Neural crest cell (in vitro differentiated cells): ENCODE results near the gene TAOK1. TPM values are rescaled to one million over a fixed set of nuclear protein-coding genes. Genes with fewer than 3 reads are reported as not detected.

ENCODE experiments used
- DNase-seq: peaks from one replicate; pipeline ENCODE4 v3.0.0; 2021; ENCODE audit warnings: low read depth, mixed read lengths, low spot score
- H3K27ac Mint-ChIP-seq: one replicate; pipeline ENCODE4 v1.8.0; 2021; ENCODE audit warnings: mild to moderate bottlenecking, mixed read lengths; ENCODE audit not compliant: unreplicated experiment
- H3K27me3 Mint-ChIP-seq: 2 replicates; pipeline ENCODE4 v1.8.0; 2021; ENCODE audit warnings: low read depth, mild to moderate bottlenecking, mixed read lengths
- H3K36me3 Mint-ChIP-seq: 2 replicates; pipeline ENCODE4 v1.8.0; 2021; ENCODE audit warnings: low read depth, mild to moderate bottlenecking, mixed read lengths
- H3K4me1 Mint-ChIP-seq: 2 replicates; pipeline ENCODE4 v1.8.0; 2021; ENCODE audit warnings: mixed read lengths
- H3K4me3 Mint-ChIP-seq: one replicate; pipeline ENCODE4 v1.8.0; 2021; ENCODE audit warnings: mild to moderate bottlenecking, mixed read lengths
- H3K9me3 Mint-ChIP-seq: 2 replicates; pipeline ENCODE4 v1.8.0; 2021; ENCODE audit warnings: mixed read lengths
- total RNA-seq: library from RNA; stranded (reverse); gene quantifications from 2 replicates; pipeline ENCODE4 v1.2.1, GENCODE V29; 2021
- TF ChIP-seq, protein P1 (sequence below): fragments of 200-600 bp; sonication (generic); conservative IDR thresholded peaks from 2 replicates; pipeline ENCODE4 v1.5.0; 2021; ENCODE audit warnings: antibody characterized with exemption, mild to moderate bottlenecking

The TAOK1 gene
- total RNA-seq, 1 donor from 2014 or later, result 81.9 TPM

GRCh38 chr17:29569245-29569950, 179.2 kb downstream of the TAOK1 start:
- H3K27me3 Mint-ChIP-seq, result peaks cover 35% of the 10 kb centered on the region
- DNase-seq, result no peak
- H3K27ac Mint-ChIP-seq, result no peak overlapping the region
- H3K36me3 Mint-ChIP-seq, result no peaks in the 10 kb centered on the region
- TF ChIP-seq, protein P1, sequence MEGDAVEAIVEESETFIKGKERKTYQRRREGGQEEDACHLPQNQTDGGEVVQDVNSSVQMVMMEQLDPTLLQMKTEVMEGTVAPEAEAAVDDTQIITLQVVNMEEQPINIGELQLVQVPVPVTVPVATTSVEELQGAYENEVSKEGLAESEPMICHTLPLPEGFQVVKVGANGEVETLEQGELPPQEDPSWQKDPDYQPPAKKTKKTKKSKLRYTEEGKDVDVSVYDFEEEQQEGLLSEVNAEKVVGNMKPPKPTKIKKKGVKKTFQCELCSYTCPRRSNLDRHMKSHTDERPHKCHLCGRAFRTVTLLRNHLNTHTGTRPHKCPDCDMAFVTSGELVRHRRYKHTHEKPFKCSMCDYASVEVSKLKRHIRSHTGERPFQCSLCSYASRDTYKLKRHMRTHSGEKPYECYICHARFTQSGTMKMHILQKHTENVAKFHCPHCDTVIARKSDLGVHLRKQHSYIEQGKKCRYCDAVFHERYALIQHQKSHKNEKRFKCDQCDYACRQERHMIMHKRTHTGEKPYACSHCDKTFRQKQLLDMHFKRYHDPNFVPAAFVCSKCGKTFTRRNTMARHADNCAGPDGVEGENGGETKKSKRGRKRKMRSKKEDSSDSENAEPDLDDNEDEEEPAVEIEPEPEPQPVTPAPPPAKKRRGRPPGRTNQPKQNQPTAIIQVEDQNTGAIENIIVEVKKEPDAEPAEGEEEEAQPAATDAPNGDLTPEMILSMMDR, result no peak
- no peaks in the 10 kb centered on the region for H3K9me3 Mint-ChIP-seq
- H3K4me3 Mint-ChIP-seq, result peak overlapping the region; percentile 93
- peaks cover 30% of the 10 kb centered on the region for H3K4me1 Mint-ChIP-seq

DNA sequence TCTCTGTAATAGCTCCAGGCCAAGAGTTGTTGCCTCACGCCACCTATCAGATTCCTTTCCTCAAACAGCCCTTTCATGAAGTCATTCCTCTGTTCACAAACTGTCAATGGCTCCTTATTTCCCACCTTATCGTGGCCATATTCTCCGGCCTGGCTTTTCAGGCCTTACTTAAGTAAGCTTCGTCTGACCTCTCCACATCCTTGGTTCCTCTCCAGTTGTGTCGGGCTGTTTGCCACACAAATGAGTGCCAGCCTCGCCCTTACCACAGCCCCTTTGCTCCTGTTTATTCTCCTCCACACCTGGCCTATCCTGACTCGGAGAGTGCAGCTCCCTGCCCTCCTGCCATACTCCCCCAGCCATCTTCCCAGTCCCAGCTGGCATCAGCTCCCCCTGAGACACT, 180.4 kb downstream of the TAOK1 start:
- TF ChIP-seq, protein P1, result no peak
- Mint-ChIP-seq H3K4me3 (peak overlapping the region; percentile 58), H3K9me3 (no peaks in the 10 kb centered on the region), H3K27ac (no peak overlapping the region), H3K4me1 (peaks cover 30% of the 10 kb centered on the region), H3K36me3 (no peaks in the 10 kb centered on the region), H3K27me3 (peaks cover 25% of the 10 kb centered on the region)
- DNase-seq, result no peak

GRCh38 chr17:29571486-29571882, 181.3 kb downstream of the TAOK1 start:
- Mint-ChIP-seq H3K4me1 (peaks cover 23% of the 10 kb centered on the region), H3K4me3 (peak overlapping the region; percentile 58)

DNA sequence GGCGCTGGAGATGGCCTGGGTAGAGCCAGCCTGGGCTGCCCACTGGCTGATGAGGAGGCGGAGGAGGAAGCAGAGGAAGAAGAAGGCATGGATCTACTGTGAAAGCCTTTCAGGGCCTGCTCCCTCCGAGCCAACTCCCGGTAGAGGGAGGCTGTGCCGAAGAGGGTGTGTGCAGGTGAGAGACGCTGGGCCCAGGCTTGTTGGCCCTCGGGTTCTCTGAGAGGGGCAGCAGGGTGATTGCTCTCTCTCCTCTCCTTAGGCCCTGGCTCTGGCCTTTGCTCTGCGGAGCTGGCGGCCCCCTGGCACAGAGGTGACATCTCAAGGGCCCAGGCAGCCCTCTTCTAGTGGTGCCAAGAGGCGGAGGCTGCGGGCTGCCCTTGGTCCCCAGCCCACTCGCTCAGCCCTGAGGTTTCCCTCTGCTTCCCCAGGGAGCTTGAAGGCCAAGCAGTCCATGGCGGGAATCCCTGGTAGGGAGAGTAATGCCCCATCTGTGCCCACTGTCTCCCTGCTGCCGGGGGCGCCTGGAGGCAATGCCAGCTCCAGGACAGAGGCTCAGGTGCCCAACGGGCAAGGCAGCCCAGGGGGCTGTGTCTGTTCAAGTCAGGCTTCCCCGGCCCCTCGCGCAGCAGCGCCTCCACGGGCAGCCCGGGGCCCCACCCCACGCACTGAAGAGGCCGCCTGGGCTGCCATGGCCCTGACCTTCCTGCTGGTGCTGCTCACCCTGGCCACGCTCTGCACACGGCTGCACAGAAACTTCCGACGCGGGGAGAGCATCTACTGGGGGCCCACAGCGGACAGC, 181.9 kb downstream of the TAOK1 start:
- H3K9me3 Mint-ChIP-seq, result no peaks in the 10 kb centered on the region
- H3K4me1 Mint-ChIP-seq, result peaks cover 23% of the 10 kb centered on the region
- H3K4me3 Mint-ChIP-seq, result peak overlapping the region; percentile 58
- no peak for DNase-seq
- no peak overlapping the region for H3K27ac Mint-ChIP-seq
- H3K36me3 Mint-ChIP-seq, result no peaks in the 10 kb centered on the region
- TF ChIP-seq, protein P1, result no peak
- peaks cover 17% of the 10 kb centered on the region for H3K27me3 Mint-ChIP-seq

More at GRCh38 chr17:29571486-29571882, 181.3 kb downstream of the TAOK1 start:
- TF ChIP-seq, protein P1, result no peak
- Mint-ChIP-seq H3K27me3 (peaks cover 17% of the 10 kb centered on the region), H3K36me3 (no peaks in the 10 kb centered on the region), H3K9me3 (no peaks in the 10 kb centered on the region), H3K27ac (no peak overlapping the region)
- DNase-seq, result no peak

DNA sequence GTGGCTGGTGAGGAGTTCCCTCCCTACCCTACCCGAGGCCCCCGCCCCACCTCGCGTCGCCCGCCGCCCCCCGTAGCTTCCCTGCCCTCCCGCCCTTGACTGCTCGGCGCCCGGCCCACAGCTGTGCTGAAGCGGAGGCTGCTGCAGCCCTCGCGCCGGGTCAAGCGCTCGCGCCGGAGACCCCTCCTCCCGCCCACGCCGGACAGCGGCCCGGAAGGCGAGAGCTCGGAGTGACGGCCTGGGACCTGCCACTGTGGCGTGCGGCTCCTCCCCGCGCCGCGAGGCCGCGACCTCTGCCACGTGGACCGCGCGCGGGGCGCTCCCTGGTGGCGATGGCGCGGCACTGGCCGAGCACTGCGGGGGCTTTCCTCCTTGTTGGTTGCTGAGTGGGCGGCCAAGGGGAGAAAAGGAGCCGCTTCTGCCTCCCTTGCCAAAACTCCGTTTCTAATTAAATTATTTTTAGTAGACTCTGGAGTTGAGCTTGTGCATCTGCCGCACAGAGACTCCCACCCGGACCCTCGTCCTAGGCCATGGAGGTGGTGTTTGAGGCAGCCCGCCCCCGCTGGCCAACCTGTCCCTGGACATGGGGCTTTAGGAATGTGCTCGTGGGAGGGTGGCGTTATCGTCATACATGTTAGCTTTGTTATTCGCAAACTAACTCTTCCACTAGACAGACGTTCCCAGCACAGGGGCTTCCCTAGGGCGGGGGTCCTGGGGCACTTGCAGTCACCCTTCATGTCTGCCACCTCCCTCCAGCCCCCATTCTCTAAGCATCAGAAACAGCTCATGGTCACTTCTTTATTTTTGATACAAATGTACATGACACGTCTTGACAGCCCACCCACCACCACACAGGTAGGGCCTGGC, 182.8 kb downstream of the TAOK1 start:
- Mint-ChIP-seq H3K27me3 (peaks cover 11% of the 10 kb centered on the region), H3K4me3 (peak overlapping the region; percentile 78), H3K4me1 (peaks cover 23% of the 10 kb centered on the region), H3K36me3 (no peaks in the 10 kb centered on the region), H3K9me3 (no peaks in the 10 kb centered on the region), H3K27ac (no peak overlapping the region)
- TF ChIP-seq, protein P1, result peak; percentile 72
- DNase-seq, result peak; percentile 78
